Activated CD8-positive, alpha-beta memory T cell treated with anti-CD3 and anti-CD28 coated beads for 36 hours (primary cell): Measurements from ENCODE around the gene LMF2. TPM values are rescaled to one million over a fixed set of nuclear protein-coding genes. Genes with fewer than 3 reads are reported as not detected.
"Not testable (repeated sequence)": the region's sequence is repeated elsewhere in the genome, so short reads cannot be mapped to it uniquely, and the experiment has no call there.

Experiments used
- CTCF ChIA-PET: fragments of 350-600 bp; sonication (Branson Sonifier 250); formaldehyde crosslinking; loops from one replicate; lab custom pipeline; 2021; ENCODE audit warnings: antibody characterized with exemption; lab: Charles Lee
- POLR2A ChIA-PET: fragments of 350-600 bp; sonication (Branson Sonifier 250); formaldehyde crosslinking; loops from one replicate; lab custom pipeline; 2021; ENCODE audit warnings: antibody characterized with exemption; lab: Charles Lee
- total RNA-seq, 2 experiments: library from RNA; stranded (reverse); gene quantifications; one replicate each; pipeline ENCODE4 v1.2.3, GENCODE V29; 2021

The LMF2 gene
- total RNA-seq, 2 experiments from 2014 or later = 78.2 to 78.4 TPM

DNA sequence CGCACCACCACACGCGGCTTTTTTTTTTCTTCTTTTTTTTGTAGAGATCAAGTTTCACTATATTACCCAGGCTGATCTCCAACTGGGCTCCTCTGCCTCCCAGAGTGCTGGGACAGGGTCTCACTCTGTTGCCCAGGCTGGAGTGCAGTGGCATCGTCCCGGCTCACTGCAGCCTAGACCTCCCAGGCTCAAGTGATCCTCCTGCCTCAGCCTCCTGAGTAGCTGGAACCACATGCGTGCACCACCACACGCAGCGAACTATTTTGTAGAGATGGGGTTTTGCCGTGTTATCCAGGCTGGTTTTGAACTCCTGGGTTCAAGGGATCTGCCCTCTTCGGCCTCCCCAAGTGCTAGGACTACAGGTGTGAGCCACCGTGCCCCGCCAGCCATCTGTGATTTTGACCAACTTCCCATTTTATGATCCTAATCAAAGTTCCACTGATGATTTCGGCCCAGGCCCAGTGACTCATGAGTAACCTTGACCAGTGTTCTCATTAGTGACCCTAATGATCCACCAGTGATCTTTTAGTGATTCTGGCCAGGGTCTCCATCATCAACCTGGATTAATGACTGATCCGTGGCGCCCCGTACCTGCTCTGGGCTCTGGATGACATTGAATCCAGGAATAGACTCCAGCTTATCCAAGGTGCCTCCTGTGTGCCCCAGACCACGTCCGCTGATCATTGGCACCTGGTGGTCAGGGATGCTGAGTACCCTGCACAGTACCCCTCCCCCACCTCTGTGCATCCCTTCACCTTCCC is 20.6 kb upstream of the LMF2 start:
- ChIA-PET CTCF (interaction anchor here (0.6 to 3.4 kb wide), 9 partner anchors 11 to 186 kb away, joined by 3 to 22 read pairs (median 4); partner anchors contain the start of genes LMF2, NCAPH2 and SYCE3), POLR2A (interaction anchor here (1.6 to 7.7 kb wide), 4 partner anchors 12 to 93 kb away, joined by 10 to 93 read pairs (median 40); partner anchors contain the start of genes LMF2 and NCAPH2)

DNA sequence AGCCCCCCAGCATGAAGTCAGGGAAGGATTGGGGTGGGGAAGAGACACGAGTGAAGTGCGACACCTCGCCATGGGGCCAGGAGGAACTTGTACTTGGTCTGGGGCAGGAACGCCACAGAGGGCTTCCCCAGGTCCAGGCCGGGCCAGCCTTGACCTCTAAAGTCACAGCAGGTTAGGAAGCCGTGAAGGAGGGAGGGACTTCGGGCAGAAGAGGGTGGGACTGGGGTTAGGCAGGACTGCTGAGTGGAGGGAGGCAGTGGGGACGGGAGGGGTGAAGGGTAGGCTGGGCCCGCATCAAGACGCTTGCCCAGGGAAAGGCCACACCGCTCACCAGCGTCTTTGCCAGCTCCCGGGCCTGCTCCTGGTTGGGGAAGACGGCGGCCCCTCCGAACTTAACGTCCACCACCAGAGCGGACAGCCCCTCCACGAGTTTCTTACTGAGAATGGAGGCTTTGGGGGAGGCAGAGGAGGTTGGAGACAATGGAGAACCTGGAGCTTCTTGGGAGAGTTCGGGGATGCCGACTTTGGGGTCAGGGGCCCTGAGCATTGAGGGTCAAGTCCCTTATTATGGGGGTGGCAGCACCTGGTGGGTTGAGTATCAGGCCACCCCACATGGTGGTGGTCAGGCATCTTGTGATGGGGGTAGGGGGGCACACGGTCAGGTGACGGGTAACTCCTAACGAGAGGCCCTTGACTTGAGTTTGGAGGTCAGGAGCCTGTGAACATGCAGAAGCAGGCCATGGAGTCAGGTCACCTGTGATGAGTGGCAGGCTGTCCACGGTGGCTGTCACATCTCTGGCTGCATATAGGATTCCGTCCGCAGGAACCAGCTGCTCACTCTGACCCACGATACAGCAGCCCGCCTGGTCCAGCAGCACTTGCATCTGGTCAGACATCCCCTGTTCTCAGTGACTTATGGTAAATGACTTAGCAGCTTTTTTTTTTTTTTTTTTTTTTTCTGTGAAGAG is 19.6 kb upstream of the LMF2 start:
- ChIA-PET POLR2A (interaction anchor here (1.6 to 7.7 kb wide), 4 partner anchors 13 to 94 kb away, joined by 10 to 93 read pairs (median 40); partner anchors contain the start of genes LMF2 and NCAPH2), CTCF (interaction anchor here (0.6 to 3.4 kb wide), 8 partner anchors 12 to 603 kb away, joined by 3 to 22 read pairs (median 3); no protein-coding TSS in a partner anchor)

DNA sequence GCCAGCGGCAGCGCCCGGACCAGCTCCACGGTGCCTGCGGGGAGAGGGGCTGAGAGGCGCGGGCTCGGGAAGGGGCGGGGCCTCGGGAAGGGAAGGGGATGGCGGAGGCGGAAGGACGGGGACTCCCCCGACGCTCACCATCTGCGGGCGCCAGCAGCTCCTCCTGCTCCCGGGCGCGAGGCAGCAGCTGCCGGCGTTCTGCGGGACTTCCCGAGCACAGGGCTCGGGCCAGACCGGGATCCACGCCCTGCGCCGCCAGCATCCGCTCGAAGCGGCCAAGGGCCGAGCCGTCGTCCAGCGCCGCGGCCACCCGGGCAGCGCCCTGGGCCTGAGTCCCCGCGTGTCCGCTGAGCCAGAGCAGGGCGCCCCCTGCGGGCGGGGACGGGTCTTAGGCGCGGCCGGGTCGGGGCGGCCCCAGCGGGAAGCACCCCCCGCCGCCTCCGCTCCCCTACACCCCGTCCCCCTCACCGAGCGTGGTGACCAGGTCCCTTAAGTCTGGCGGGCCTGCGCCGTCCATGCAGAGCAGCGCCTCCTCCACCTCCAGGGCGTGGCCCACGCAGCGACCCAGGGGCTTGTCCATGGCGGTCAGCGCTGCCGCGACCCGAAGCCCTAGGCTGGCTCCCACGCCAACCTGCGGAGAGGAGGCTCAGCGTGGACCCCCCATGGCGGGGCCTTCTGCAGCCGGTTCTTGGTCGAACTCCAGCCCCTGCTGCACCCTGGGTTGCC is 18.8 kb upstream of the LMF2 start:
- POLR2A ChIA-PET = interaction anchor here (0.5 to 7.7 kb wide), 16 partner anchors 11 to 282 kb away, joined by 3 to 93 read pairs (median 8); partner anchors contain the start of genes KLHDC7B, LMF2, NCAPH2 and SYCE3

DNA sequence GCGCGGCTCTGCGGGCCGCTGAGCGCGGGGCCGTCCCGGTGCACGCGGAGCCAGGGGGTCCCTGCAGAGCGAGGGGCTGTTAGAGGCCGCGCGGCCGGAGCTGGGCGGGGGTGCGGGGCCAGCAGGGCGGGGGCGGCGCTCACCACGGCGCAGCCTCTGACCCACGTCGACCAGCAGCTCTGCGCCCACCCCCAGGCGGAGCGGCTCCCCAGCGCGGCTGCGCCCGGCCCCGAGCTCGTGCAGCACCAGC is 18.3 kb upstream of the LMF2 start:
- CTCF ChIA-PET = interaction anchor here (0.6 to 3.0 kb wide), 30 partner anchors 9 to 275 kb away, joined by 3 to 47 read pairs (median 4); partner anchors contain the start of genes CHKB, HDAC10, KLHDC7B and LMF2
- POLR2A ChIA-PET = interaction anchor here (0.5 to 7.7 kb wide), 18 partner anchors 10 to 282 kb away, joined by 3 to 93 read pairs (median 5); partner anchors contain the start of genes KLHDC7B, LMF2, NCAPH2 and SYCE3

More for the DNA sequence above, 18.8 kb upstream of the LMF2 start:
- CTCF ChIA-PET = interaction anchor here (0.8 to 3.4 kb wide), 24 partner anchors 9 to 275 kb away, joined by 3 to 47 read pairs (median 5); partner anchors contain the start of genes CHKB, HDAC10, KLHDC7B and LMF2

DNA sequence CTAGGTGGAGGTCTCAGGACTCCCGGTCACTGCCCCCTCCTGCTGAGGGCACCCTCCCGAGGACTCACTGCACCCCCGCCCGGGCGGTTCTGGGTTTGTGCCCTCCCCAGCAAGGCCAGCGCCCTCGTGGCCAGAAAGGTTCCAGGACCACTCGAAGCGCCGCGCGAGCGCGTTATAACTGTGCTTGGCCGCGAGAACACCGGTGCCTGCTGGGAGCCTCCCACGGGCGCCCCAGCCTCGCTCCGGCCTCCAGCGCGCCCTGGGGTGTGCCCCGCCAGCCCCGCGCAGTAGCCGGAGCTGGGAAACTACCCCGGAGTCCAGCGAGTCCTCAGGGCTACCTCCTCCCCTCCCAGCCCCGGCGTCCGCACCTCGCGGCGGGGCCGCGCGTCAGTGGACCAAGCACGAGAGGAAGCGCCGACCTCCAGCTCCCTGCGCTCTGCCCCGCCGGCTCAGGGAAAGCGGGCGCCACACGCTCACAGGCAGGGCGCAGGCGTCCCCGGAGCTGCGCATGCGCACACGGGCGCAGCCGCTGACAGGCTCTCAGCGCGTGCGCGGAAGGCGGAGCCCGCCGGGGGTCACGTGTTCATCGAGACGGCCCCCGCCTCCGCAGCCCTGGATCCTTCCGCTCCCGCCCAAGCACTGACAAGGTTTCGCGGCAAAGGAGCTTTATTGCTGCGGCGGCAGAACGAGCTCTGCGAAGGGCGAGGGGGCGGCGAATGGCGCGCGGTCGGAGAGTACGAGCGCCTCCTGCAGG is 17.8 kb upstream of the LMF2 start, which contains the start of gene SCO2:
TSS of gene SCO2 (minus strand) at position 495 of the 754 bp plus-strand sequence. CDS start 1,187 bp downstream, outside the sequence.
- CTCF ChIA-PET = interaction anchor here (0.6 to 3.0 kb wide), 31 partner anchors 10 to 274 kb away, joined by 3 to 47 read pairs (median 4); partner anchors contain the start of genes CHKB, HDAC10, KLHDC7B and LMF2
- POLR2A ChIA-PET = interaction anchor here (0.5 to 7.7 kb wide), 22 partner anchors 10 to 281 kb away, joined by 3 to 93 read pairs (median 5); partner anchors contain the start of genes KLHDC7B, LMF2, NCAPH2 and SYCE3

DNA sequence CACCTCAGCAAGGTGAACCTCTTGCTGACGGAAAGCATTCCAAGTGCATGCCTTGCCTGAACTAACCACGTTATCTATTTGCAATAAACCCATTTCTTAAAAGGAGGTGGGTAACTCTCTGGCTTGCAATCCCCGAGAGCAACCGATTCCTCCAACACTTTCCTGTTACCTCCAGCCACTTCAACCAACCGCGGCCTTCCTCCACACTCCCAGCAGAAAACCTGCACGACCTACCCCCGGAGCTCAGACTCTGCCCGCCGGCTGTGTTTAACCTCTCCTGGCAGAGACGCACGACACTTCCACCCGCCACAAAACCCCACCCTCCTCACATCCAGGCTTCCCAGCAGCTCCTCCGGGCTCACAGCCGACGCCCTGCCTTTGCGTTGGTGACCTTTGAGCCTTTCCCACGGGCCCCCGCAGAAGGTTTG is 17.2 kb upstream of the LMF2 start:
- ChIA-PET CTCF (interaction anchor here (0.9 to 3.0 kb wide), 9 partner anchors 10 to 169 kb away, joined by 3 to 47 read pairs (median 6); partner anchors contain the start of genes CHKB, LMF2, NCAPH2 and SYCE3), POLR2A (interaction anchor here (0.6 to 5.6 kb wide), 10 partner anchors 14 to 72 kb away, joined by 3 to 69 read pairs (median 8); partner anchors contain the start of genes KLHDC7B, LMF2, NCAPH2 and SYCE3)

DNA sequence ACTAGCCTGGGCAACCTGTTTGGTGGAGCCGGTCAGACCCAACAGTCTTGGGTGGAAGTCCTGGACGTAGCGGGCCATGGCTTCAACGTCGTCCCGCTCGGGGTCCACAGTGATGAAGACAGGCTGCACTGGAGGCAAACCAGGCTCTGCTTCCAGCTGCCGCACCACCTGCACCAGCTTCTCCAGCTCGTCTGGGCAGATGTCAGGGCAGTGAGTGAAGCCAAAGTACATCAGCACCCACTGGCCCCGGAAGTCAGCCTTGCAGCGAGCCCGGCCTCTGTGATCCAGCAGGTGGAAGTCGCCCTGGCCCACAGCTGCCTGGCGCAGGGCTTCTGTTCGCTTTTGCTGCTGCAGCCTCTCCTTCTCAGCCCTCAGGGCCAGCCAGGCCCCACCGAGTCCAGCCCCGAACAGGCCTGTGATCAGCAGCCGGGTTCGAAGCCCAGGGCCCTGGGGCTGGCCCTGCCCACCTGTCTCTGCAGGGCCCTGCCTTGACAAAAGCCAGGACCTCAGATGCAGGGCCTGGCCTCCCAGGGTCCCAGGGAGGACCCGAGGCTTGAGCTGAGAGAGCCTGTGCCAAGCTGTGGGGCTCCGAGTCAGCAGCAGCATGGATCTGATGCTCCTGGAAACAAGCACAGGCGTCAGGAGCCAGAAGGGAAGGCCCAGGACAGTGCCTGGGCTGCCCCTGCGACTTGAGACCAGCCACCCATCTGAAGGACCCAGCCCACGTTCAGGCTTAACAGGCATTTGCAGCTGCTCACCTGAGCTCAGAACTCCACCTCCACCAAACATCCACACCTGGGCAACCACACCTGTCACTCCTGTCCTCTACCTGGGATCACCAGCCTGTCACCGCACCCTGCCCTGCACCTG is 16.5 kb upstream of the LMF2 start:
- CTCF ChIA-PET = interaction anchor here (1.1 to 3.0 kb wide), 6 partner anchors 9 to 168 kb away, joined by 3 to 47 read pairs (median 13); partner anchors contain the start of genes CHKB, LMF2, NCAPH2 and SYCE3
- POLR2A ChIA-PET = interaction anchor here (0.6 to 5.6 kb wide), 7 partner anchors 13 to 71 kb away, joined by 3 to 69 read pairs (median 10); partner anchors contain the start of genes LMF2, NCAPH2 and SYCE3

DNA sequence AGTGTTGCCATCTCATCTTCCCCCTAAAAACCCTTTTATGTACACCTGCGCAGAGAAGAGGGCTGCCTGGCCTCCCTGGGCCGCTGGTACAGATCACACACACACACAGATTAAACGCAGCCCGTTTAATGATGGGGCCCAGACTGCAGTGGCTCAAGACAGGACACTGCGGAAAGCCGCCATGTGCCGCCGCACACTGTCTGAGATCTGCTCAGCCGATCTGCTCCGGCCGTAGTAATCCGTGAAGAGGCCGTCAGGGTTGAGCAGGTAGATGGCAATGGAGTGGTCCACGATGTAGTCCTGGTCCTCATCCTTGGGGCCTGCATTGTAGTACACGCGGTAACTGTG is 15.9 kb upstream of the LMF2 start:
- ChIA-PET CTCF (interaction anchor here (3.0 kb wide), 1 partner anchor 15 kb away, joined by 32 read pairs; the partner anchor contains the start of genes LMF2 and NCAPH2), POLR2A (interaction anchor here (2.8 to 5.6 kb wide), 3 partner anchors 15 to 40 kb away, joined by 22 to 69 read pairs (median 36); partner anchors contain the start of genes LMF2, NCAPH2 and SYCE3)

DNA sequence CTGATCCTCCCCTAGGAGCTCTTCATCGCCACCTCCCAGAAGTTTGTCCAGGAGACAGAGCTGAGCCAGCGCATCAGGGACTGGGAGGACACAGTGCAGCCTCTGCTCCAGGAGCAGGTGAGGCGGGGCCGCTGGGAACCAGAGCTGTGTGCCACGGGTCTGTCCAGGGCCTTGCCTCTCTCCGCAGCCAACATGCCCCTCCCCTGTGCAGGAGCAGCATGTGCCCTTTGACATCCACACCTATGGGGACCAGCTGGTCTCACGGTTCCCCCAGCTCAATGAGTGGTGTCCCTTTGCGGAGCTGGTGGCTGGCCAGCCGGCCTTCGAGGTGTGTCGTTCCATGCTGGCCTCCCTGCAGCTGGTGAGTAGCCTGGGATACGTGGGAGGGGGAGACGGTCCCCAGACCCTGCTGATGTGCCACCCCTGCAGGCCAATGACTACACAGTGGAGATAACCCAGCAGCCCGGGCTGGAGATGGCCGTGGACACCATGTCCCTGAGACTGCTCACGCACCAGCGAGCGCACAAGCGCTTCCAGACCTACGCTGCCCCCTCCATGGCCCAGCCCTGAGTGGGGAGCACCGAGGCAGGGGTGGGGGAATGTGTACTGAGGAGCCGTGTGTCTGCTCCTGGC is 15.4 kb upstream of the LMF2 start:
- POLR2A ChIA-PET = interaction anchor here (0.7 kb wide), 1 partner anchor 15 kb away, joined by 3 read pairs; the partner anchor contains the start of genes LMF2 and NCAPH2

DNA sequence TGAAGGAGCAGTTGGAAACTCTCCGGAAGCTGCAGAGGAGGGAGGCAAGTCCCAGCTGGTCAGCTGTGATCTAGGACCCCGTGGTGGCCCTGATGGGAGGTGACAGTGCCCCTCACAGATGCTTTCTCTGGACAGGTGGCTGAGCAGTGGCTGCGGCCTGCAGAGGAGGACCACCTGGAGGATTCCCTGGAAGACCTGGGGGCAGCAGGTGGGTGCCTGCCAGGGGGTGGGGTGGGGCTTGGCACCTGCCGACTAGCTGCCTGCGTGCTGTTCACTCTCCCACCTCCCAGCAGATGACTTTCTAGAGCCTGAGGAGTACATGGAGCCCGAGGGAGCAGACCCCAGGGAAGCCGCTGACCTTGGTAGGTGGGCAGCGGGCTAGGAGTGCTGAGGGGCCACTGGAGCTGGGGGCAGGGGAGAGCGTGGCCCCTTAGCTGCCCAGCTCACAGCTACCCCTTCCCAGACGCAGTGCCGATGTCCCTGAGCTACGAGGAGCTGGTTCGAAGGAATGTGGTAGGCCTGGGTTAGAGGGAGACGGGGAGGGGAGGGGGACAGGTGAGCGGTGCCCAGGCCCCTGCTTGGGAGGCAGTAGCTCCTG is 14.8 kb upstream of the LMF2 start:
- POLR2A ChIA-PET = interaction anchor here (0.7 kb wide), 1 partner anchor 14 kb away, joined by 3 read pairs; the partner anchor contains the start of genes LMF2 and NCAPH2
- CTCF ChIA-PET = no interaction called here

More for the DNA sequence above, 15.4 kb upstream of the LMF2 start:
- CTCF ChIA-PET = no interaction called here

DNA sequence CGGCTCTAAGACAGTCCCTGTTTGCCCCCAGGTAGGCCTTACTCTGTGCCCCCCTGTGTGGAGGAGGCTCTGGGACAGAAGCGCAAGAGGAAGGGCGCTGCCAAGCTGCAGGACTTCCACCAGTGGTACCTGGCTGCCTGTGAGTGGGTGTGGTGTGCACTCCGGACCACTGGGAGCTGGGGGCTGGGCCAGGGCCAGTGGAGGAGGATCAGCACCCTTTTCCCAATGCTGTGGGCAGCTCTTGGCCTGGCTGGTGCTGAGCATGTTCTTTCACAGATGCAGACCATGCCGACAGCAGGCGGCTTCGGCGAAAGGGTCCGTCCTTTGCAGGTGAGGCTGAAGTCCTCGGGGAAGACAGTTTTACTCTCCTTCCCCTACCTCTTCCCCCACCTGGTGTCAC is 14.2 kb upstream of the LMF2 start:
- CTCF ChIA-PET = no interaction called here

DNA sequence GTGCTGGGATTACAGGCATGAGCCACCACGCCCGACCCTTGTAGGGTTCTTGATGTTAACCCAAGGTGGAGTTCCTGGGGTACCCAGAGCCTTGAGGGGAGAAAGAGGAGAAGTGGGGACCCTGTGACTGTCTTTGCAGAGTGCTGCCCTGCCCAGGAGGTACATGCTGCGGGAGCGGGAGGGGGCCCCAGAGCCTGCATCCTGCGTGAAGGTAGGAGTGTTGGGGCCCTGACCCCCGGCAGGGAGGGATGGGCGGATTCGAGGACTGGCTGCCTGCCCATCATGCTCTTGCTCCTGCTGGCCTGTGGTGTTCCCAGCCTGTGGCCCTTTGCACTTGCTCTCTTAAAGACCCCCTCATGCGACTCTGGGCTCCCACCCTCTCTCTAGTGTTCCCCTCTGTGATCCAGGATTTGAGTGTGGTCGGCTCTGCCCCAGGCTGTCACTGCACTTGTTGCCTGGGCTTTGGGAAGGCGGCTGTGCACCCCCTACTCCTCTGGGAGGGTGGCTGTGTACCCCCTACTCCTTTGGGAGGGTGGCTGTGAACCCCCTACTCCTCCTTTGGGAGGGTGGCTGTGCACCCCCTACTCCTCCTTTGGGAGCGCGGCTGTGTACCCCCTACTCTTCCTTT is 13.4 kb upstream of the LMF2 start:
- ChIA-PET CTCF (no interaction called here), POLR2A (no interaction called here)

More for the DNA sequence above, 14.2 kb upstream of the LMF2 start:
- POLR2A ChIA-PET = no interaction called here

DNA sequence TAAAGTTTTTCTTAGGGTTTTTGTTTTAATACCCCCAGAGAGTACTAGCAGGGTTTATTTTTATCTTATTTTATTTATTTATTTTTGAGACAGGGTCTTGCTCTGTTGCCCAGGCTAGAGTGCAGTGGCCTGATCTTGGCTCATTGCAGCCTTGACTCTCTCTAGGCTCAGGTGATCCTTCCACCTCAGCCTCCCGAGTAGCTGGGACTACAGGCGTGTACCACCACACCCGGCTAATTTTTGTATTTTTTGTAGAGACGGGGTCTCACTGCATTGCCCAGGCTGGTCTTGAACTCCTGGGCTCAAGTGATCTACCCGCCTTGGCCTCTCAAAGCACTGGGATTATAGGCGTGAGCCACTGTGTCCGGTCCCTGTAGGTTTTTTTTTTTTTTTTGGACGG is 12.7 kb upstream of the LMF2 start:
- CTCF ChIA-PET = interaction anchor here (0.7 kb wide), 1 partner anchor 12 kb away, joined by 3 read pairs; the partner anchor contains the start of gene LMF2
- POLR2A ChIA-PET = not testable (repeated sequence)

DNA sequence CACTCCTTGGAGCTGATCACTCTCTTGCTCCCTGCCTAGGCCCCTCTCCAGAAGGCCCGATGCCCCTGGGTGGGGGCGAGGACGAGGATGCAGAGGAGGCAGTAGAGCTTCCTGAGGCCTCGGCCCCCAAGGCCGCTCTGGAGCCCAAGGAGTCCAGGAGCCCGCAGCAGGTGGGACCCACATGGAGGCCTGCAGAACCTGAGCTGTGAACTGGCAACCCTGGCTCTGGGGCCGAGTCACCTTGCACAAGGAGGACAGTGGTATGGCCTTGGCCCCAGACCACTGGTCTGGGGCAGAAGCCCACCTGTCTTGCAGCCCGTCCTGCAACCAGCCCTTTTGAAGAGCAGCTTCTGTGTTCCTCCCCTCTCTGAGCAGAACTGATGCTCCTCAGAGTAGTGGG is 11.6 kb upstream of the LMF2 start:
- ChIA-PET POLR2A (no interaction called here), CTCF (no interaction called here)
